HG02642 (cell line): ENCODE measurements around the gene SNAPC4.

ENCODE experiments used
- ATAC-seq: cut with Tn5 transposase; IDR thresholded peaks from one replicate; pipeline ENCODE4 v1.9.1; 2021; ENCODE audit warnings: mild to moderate bottlenecking; ENCODE audit not compliant: unreplicated experiment, poor library complexity

The SNAPC4 gene

DNA sequence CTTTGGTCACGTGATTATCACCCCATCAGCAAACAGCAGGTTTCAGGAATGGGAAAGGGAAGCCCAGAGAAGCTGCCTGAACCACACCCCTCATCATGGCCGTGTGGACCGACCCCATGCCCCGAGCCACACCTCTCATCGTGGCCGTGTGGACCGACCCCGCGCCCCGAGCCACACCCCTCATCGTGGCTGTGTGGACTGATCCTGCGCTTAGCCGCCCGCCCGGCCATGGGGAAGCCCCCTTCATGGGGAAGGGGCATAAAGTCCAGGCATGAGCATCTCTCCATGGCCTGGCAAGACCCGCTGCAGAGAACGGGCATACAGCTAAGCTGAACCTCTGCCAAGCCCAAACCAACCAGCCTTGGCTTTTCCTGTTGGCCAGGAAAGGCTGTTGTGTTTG is 6.4 kb downstream of the SNAPC4 start:
- ATAC-seq: no peak

DNA sequence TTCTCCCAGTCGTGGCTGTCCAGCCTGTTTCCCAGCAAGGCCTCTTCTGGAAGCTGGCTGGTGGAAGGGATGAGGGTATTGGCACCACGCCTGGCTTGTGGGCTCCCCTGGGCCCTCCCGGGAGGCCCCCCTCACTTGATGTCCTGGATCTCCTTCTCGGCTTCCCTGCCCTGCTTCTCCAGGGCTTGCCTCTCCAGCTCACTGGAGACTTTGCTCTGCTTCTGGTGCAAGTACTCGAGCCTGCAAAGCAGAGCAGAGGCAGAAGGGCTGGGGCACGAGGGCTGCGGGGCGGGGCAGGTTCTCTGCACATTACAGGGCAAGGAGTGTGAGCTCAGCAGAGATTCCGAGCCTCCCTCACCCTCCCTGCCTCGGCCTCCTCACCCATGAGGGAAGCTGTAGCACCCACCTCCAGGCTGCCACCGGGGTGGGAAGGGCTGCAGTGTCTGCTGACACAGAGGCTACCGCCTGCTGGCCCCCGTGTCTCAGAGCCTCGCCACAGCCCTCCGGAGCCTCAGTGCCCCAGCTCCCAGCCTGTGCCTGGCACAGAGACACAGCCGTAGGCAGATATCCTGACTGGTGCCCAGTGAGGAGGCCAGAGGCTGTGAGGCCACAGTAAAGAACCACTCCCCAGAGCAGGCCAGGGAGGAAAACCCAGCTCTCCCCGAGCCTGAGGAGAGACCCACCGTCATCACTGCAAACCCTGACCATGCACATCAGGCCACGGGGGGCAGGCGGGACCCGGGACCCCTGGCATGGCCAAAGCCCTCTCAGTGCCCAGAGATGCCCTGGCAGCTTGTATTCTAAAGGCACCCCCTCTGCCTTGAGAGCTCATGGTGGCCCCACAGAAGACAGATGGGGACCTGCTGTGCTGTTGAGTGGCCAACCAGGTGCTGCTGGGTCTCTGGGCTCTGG is 7.2 kb downstream of the SNAPC4 start:
- no peak for ATAC-seq

DNA sequence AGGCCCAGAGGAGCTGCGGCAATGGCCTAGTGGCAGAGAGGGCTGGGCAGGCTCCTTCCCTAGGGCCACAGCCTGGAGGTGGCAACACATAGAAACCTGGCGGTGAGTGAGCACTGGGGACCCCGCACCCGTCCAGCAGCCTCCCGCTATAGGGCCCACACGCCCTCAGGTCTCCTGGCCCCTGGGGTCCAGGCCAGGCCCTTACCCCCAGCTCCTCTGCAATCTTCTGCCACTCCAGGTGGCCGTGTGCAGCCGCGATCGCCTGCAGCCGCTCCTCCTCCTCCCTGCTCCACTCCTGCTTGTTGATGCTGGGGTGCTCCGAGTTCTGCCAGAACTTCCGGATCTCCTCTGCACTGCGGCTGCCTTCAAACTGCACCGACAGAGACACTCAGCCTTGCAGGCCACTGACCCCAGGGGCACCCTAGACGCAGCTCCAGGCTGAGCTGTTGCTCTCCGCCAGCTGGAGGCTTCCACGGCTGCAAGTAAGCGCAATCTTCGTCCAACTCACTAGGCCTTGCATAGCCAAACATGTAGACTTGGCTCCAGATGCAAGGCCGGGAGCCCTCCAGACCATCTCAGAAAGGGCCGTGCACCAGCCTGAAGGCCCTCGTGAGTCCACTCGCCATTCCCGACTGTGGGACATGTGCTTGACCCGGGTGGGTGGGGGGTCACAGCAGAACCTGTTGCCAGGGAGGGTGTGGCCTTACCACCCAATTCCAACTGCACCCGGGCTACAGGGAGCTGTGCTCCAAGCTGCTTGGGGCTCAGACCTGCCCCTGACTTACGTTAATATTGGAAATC is 8.0 kb downstream of the SNAPC4 start:
- no peak for ATAC-seq

DNA sequence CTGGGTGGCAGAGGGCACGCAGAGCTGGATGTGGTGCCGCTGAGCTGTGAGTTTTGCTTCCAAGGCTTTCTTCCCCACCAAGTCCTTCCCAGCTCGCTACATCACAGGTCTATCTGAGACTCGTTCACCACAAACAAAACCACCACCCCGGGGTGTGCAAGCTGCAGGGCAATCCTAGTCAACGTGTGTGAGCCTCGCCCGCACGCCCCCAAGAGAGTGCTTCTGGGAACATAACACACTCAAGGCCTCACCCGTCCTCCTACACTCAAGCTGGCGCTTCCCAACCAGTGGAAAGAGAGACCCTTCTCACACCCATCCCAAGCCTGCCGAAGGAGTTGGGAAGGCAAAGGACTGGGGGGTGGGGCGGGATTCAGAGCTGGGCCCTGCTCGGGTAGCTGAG is 10.6 kb downstream of the SNAPC4 start:
- ATAC-seq: no peak

GRCh38 chr9:136387217-136387616 is 12.8 kb downstream of the SNAPC4 start:
- ATAC-seq: no peak

GRCh38 chr9:136386018-136386417 is 14.0 kb downstream of the SNAPC4 start:
- no peak for ATAC-seq

DNA sequence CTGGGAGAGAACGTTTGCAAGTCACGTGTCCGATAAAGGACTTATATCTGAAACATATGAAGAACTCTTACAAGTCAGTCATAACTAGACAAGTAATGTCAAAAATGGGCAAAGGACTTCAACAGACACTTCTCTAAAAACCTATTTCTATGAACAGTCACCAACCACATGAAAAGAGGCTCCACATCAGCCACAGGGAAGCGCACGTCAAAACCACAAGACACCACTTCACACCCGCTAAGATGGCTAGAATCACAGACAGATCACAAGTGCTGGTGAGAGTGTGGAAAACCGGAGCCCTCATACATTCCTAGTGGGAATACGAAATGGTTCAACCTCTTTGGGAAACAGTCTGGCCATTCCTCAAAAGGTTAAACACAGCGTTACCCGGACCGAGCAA is 15.0 kb downstream of the SNAPC4 start:
- no peak for ATAC-seq

DNA sequence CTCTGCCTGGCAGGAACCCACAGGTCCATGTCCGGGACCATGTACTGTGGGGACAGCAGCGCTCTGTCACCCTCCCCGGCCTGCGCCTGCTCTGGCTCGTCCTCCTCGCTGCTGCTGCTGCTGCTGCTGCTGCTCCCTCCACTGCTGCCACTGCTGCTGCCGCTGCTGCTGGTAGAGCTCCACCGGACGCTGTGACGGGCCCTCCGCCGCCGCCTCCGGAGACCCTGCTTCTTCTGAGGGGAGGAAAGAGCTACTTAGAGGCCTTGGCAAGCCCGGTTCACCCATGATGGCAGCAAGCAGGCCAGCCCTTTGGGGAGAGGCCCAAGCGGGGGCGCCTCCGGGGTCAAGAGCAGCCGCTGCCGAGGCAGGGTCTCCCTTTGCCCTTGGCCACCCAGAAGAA is 16.5 kb downstream of the SNAPC4 start:
- ATAC-seq: no peak

DNA sequence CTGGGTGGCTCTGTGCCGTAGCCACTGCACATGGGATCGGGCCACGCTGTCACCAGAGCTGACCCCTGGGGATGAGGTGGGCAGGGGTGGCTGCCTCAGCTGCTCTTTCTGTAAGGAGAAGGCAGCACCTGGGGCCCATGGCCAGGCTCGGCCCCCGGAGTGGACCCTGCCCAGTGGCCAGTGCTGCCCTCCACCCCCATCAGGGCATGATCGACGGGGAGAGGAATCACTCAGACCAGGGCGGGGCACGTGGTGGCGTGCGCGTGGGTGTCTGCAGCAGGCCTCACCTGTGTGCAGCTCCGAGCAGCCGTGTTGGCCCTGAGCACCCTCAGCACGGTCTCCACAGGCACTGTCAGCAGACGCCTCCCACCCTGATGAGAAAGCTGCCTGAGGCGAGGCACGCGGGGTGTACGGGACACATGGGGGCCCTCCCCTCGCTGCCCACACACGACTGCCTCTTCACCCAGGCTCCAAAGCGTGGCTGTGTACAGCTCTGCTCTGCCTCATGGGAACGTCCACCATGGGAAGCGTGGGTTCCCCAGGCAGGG is 17.9 kb downstream of the SNAPC4 start:
- no peak for ATAC-seq

DNA sequence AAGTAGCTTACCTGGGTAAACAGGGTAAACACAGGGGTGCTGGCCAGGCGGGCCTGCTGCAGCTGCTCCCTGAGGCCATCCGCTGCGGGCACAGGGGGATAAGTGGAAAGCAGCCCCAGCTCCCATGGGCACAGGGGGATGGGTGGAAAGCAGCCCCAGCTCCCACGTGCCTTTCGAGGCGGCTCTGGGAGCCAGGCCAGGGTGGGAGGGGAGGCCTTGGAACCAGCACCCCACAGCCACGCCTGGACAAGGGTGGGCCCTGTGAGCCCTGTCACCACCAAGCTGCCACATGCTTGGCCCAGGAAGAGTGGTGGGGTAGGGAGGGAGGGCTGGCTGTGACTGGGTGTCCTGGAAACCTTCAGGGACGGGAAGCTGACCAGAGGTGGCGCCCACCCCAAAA is 18.7 kb downstream of the SNAPC4 start:
- no peak for ATAC-seq

GRCh38 chr9:136380381-136380780 is 19.6 kb downstream of the SNAPC4 start:
- no peak for ATAC-seq

DNA sequence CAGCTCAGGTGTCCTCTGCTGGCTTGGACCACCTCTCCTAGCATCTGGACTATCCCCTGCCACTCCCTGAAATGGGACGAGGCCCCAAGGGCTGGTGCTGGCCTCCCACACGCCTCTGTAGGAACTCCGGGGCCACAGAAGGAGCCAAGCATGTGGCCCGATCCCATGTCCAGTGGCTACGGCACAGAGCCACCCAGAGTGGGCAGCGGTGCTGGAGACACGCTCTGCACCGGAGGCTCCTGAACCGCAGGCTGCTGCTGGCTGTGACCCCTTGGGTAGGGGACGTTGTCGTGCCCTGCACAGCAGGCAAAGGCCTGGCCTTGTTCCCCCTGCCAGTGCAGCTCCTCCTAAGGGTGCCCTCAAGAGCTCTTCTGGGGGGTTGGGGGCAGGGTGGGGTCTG is 20.1 kb downstream of the SNAPC4 start:
- no peak for ATAC-seq

- no peak for ATAC-seq
Measured at GRCh38 chr9:136379401-136379800, 20.6 kb downstream of the SNAPC4 start.

- ATAC-seq: no peak
Measured at GRCh38 chr9:136379003-136379287, 21.0 kb downstream of the SNAPC4 start.

GRCh38 chr9:136378170-136379002 is 21.6 kb downstream of the SNAPC4 start:
- no peak for ATAC-seq

DNA sequence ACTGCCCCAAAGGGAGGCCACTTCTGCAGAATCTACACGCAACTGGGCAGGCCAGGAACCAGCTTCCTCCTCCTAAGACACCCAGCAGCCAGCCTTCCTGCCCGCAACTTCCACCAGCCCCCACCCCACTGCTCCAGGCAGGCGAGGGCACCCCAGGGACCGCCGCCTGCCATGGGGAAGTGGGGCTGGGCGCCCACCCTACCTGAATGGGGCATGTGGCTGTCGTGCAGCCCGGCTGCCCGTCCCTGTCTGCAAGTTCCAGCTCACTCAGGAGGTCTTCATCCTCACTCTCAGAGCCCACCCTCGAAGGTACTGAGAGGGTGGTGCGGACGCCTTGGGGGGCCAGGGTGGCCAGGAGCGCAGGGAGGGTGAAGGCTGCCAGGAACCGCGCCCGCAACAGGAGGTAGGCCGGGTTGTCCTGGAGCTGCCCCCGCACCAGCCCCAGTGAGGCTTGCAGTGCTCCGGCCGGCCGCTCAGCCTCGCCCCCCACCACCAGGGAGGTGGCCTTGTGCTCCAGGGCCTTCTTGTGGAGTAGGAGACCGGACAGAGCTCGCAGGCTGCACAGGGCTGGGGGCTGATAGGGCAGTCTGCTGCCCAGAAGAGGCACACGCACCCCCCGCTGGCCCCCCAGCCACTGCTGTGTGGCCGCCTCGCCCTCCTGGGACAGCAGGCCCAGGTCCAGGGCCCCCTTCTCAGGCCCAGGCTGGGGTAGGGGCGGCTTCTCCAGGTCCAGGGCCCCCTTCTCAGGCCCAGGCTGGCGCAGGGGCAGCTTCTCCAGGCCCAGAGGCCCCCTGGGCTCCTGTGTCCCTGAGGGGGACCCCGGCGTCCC is 22.4 kb downstream of the SNAPC4 start:
- no peak for ATAC-seq

GRCh38 chr9:136376457-136376856 is 23.5 kb downstream of the SNAPC4 start:
- ATAC-seq: no peak

DNA sequence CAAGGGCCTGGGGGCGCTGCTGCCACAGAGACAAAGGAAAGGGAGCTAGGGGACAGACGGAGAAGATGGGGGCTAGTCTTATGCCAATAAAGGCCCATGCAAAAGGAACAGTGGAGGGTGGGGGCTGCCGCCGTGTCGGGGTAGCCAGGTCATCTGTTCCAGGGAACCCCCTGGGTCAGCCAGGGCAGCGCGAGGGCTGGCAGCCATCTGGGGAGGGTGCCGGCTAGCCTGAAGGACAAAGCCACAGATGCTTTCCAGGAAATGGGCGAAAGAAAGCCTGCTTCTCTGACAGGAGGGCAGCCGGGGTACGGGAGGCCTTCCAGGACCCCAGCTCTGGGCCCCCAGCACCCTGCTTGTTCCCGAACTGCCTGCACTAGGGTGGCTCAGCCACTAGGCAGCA is 24.9 kb downstream of the SNAPC4 start:
- ATAC-seq: no peak

DNA sequence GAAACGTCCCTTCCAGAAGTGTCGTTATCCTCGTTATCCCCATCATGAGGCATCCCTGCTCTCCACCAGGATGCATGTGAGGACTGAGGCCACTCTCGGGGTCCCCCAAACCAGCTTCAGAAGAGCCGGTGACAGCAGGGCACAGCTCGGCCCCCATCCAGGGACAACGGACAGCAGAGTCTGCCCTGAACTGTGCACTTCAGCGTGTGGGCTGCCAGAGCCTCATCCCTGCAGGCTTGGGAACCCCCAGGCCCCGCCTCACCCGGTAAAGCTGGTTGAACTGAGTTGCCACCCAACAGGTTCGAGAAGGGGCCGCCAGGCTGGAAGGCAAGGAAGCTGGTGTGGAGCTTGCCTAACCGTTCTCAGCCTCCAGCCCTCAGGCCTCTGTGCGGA is 25.8 kb downstream of the SNAPC4 start:
- no peak for ATAC-seq
